Cardiac atrium fibroblast (primary cell): ENCODE measurements around the gene GSTM4. TPM values are rescaled to one million over a fixed set of nuclear protein-coding genes. Genes with fewer than 3 reads are reported as not detected.

ENCODE experiments used
- total RNA-seq: library from RNA; depleted of rRNA; stranded (reverse); fragments of >200 nt; gene quantifications from 2 replicates; pipeline ENCODE4 v1.2.3, GENCODE V29; 2015

The GSTM4 gene
- 16.4 and 21.2 TPM in 2 replicates for total RNA-seq

DNA sequence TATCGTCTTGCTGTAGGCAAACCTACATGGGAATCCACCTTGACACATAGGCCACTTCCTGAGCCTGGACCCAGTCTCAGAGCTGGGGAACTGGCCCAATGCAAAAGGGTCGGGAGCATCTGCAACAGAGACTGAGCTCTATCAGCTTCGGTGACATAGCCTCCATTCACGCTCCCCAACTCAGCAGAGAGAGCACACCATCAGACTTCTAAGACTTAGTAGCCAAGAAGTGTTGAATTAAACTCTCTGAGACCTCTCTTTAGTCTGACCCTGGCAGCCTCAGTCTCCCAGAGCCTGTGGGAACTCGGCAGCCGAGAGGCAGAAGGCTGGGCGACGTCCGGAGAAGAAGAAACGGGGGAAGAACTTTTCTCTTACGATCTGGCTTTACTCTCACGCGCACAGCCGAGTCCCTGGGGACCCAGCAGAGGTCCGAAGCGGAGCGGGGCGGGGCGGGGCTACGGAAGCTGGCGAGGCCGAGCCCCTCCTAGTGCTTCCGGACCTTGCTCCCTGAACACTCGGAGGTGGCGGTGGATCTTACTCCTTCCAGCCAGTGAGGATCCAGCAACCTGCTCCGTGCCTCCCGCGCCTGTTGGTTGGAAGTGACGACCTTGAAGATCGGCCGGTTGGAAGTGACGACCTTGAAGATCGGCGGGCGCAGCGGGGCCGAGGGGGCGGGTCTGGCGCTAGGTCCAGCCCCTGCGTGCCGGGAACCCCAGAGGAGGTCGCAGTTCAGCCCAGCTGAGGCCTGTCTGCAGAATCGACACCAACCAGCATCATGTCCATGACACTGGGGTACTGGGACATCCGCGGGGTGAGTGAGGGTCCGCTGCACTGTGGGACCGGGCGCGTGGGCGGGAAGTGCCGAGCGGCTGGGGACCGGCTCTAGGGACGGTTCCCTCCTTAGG is at the start of gene GSTM4:
TSS of gene GSTM4 (plus strand) at position 485 of the 905 bp plus-strand sequence. CDS start at position 776, 291 bp downstream.

DNA sequence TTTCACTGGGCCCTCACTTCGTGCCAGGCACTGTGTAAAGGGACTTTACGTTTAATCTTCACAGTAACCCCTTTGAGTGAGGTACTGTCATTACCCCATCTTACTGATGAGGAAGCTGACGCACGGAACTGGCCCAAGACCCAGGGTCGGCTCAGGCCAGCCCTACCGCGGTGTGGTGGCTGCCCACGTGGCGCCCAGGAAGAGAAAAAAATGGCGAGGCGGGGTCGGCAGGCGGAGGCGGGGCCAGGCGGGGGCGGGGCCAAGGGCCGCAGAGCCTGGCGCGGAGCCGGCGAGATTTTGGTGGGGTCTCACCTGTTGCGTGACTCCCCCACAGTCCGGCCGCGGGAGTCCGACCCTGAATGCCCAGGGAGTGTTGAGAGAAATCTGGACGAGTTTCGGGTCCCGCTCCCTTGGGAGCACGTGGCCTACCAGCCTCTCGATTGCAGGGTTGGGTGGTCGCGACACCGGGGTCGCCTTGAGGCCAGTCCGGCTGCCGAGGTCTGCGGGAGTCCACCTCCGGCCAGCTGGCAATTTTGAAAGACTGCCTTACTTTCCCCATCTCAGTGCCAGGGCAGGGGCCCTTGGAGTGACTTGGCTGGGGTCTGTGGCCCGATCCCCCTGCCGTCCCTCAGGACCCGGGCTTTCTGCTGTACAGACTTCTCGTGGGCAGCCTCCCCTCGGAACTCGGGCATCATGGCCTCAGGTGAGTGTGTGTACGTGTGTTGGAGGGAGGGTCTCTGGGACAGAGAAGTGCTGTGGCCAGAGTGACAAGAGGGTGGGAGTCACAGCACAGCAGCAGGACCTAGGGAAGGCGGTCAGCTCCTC is 36.1 kb upstream of the GSTM4 start, which contains the start of the genes AMPD2 and GNAT2:
TSS of gene AMPD2 (plus strand) at position 262 of the 825 bp plus-strand sequence. CDS start 1,339 bp downstream, outside the sequence.
TSS of gene GNAT2 (minus strand) at position 41 of the 825 bp plus-strand sequence. CDS start 6,746 bp downstream, outside the sequence.

DNA sequence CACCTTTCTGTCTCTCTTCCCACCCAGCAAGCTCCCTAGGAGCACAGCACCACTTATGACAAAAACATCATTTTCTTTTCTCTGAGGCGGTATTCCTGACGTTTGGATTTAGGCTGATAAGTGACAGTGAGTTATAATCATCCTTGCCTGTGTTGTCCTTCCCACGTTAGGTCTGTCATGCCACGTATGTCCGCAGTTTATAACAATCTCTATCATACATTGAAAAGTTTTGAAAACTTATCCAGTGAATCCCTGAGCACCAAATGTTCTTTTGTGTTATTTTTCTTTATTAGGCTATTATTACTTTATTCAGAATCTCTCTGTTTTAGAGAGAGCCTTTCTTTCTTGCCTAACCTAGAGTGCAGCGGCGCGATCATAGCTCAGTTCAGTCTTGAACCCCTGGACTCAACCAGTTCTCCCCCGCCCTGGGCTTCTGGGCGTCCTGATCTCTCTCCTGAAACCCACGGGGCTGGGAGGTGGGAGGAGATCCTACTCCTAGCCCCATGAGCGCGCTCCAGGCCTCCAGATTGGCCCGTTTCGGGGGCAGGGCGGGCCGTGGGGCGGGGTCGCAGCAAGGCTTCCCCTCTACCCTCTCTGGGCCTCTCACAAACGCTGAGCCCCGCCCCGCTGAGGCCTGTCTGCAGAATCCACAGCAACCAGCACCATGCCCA is 11.7 kb downstream of the GSTM4 start, which contains the start of gene GSTM2:
TSS of gene GSTM2 (plus strand) at position 606 of the 671 bp plus-strand sequence. CDS start at position 665, 59 bp downstream.

DNA sequence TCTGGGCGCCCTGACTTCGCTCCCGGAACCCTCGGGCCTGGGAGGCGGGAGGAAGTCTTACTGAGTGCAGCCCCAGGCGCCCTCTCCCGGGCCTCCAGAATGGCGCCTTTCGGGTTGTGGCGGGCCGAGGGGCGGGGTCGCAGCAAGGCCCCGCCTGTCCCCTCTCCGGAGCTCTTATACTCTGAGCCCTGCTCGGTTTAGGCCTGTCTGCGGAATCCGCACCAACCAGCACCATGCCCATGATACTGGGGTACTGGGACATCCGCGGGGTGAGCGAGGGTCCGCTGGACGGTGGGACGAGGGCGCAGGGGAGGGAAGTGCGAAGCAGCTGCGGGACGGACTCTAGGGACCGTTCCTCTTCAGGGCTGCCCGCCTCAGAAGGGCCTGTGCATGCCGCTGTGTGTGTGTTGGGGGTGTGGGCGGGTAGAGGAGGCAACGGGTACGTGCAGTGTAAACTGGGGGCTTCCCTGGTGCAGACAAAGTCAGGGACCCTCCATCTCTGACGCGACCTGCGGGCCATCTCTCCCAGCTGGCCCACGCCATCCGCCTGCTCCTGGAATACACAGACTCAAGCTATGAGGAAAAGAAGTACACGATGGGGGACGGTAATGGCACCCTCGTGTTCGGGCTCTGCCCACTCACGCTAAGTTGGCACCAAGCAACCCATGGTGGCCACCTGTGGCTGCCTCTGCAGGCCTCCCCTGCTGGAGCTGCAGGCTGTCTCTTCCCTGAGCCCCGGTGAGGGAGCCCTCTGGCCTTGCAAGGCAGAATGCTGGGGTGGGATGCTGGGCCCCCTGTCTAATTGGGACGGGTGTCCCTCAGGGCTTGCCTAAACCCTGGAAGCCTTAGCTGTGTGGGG is 32.0 kb downstream of the GSTM4 start, which contains the start of gene GSTM1:
TSS of gene GSTM1 (plus strand) at position 177 of the 859 bp plus-strand sequence. CDS start at position 234, 57 bp downstream.

Other genes with a start within 250 kb of the GSTM4 start
- gene PSMA5, start 229.7 kb upstream of the GSTM4 start, total RNA-seq = 34.7 and 41.5 TPM in 2 replicates
- gene SYPL2, start 189.6 kb upstream of the GSTM4 start, total RNA-seq = under 0.01 TPM in 2 replicates
- 3.1 and 4.7 TPM in 2 replicates for gene ATXN7L2, start 172.2 kb upstream of the GSTM4 start, total RNA-seq
- gene CYB561D1, start 162.0 kb upstream of the GSTM4 start, total RNA-seq = 6.5 and 7.8 TPM in 2 replicates
- 0.36 and 1.6 TPM in 2 replicates for gene AMIGO1, start 146.4 kb upstream of the GSTM4 start, total RNA-seq
- not detected in 2 replicates for gene GPR61, start 116.2 kb upstream of the GSTM4 start, total RNA-seq
- 10.0 and 10.5 TPM in 2 replicates for gene GNAI3, start 107.5 kb upstream of the GSTM4 start, total RNA-seq
- 9.0 TPM in 1 of 2 replicates, not detected in the other for gene GNAT2, start 36.5 kb upstream of the GSTM4 start, total RNA-seq
- 74.8 and 93.0 TPM in 2 replicates for gene AMPD2, start 36.3 kb upstream of the GSTM4 start, total RNA-seq
- gene GSTM2, start 12.0 kb downstream of the GSTM4 start, total RNA-seq = 9.9 and 16.8 TPM in 2 replicates
- not detected in 2 replicates for gene GSTM1, start 31.7 kb downstream of the GSTM4 start, total RNA-seq
- 0.49 TPM in 1 of 2 replicates, not detected in the other for gene GSTM5, start 56.2 kb downstream of the GSTM4 start, total RNA-seq
- 33.5 and 34.1 TPM in 2 replicates for gene GSTM3, start 84.9 kb downstream of the GSTM4 start, total RNA-seq
- not detected in 2 replicates for gene EPS8L3, start 107.8 kb downstream of the GSTM4 start, total RNA-seq